ENCODE data around the gene CAPN9.

DNA sequence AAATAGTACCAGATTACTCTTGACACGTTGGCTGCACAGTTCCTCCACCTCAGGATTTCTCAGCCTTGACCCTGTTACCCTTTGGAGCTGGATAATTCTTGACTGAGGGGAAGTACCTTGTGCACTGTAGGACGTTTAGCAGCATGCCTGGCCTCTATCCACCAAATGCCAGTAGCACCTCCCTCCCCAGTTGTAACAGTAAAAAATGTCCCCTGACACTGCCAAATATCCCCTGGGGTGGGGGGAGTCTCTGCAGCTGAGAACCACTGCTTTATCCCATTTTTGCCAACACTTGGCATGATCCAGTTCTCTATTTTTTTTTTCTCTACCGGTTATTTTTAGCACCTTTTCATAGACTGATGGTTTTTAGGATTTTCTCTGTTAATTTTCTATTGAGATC, 87.1 kb downstream of the CAPN9 start:
- no peak for TF ChIP-seq GATA2 (IDR thresholded peaks at IDR 0.05; ENCODE audit: low read depth, low read length)
- TF ChIP-seq GATA3 (IDR thresholded peaks at IDR 0.05; ENCODE audit: low read depth, low read length): no peak
